HepG2 (cell line): ENCODE data around the gene WDR86. TPM values are rescaled to one million over a fixed set of nuclear protein-coding genes. Genes with fewer than 3 reads are reported as not detected.

Source experiments
- ATF6 ChIP-seq: sonication (generic); formaldehyde crosslinking; conservative IDR thresholded peaks from 2 replicates; pipeline ENCODE4 v1.4.0; 2020; ENCODE audit warnings: missing genetic modification reagents
- DMTF1 ChIP-seq: sonication (generic); formaldehyde crosslinking; IDR thresholded peaks from 2 replicates; pipeline ENCODE4 v1.4.0; 2020; ENCODE audit warnings: mild to moderate bottlenecking, missing genetic modification reagents
- ISL2 ChIP-seq: sonication (generic); formaldehyde crosslinking; IDR thresholded peaks from 2 replicates; pipeline ENCODE4 v1.5.0; 2020; ENCODE audit warnings: missing genetic modification reagents
- NCOR1 ChIP-seq: fragments of 200-600 bp; sonication (generic); IDR thresholded peaks from 2 replicates; pipeline ENCODE4 v1.7.0; 2017; ENCODE audit warnings: antibody characterized with exemption, low read length, borderline replicate concordance
- RFX5 ChIP-seq: IDR thresholded peaks from 2 replicates; pipeline ENCODE4 v1.6.1; 2011; ENCODE audit warnings: low read depth, low read length, improper control_type of control experiment
- ZBTB39 ChIP-seq: sonication (generic); formaldehyde crosslinking; IDR thresholded peaks from 2 replicates; pipeline ENCODE4 v1.5.0; 2020; ENCODE audit warnings: missing genetic modification reagents
- ZBTB4 ChIP-seq: sonication (generic); formaldehyde crosslinking; IDR thresholded peaks from 2 replicates; pipeline ENCODE4 v1.4.0; 2020; ENCODE audit warnings: missing genetic modification reagents, mild to moderate bottlenecking, borderline replicate concordance
- ZMYM2 ChIP-seq: sonication (generic); formaldehyde crosslinking; IDR thresholded peaks from 2 replicates; pipeline ENCODE4 v1.8.0; 2022; ENCODE audit warnings: mild to moderate bottlenecking, missing genetic modification reagents
- ZNF567 ChIP-seq: sonication (generic); formaldehyde crosslinking; IDR thresholded peaks from 2 replicates; pipeline ENCODE4 v1.8.1; 2023; ENCODE audit warnings: mild to moderate bottlenecking, missing genetic modification reagents, borderline replicate concordance
- ZNF710 ChIP-seq: sonication (generic); formaldehyde crosslinking; IDR thresholded peaks from 2 replicates; pipeline ENCODE4 v1.5.0; 2020; ENCODE audit warnings: mild to moderate bottlenecking, missing genetic modification reagents, borderline replicate concordance
- ZSCAN29 ChIP-seq: sonication (generic); formaldehyde crosslinking; conservative IDR thresholded peaks from 2 replicates; pipeline ENCODE4 v1.4.0; 2020; ENCODE audit warnings: mild to moderate bottlenecking, missing genetic modification reagents
- polyA plus RNA-seq, 8 experiments: library from polyadenylated mRNA; depleted of rRNA in 3 of 8; stranded (reverse) in 7 of 8; unstranded in 1 of 8; fragments of >200 nt; fragmentation: Illumina TruSeq in 4 of 8; extraction: Trizol in 4 of 8; gene quantifications; 2 replicates each; pipeline versions ENCODE4 v1.2.1 to v1.2.3, GENCODE V29; 2011 to 2016; ENCODE audit warnings: low read depth in 4 of 8, missing spikeins in 1 of 8, mixed read lengths in 1 of 8; ENCODE audit not compliant: insufficient read depth in 1 of 8
- total RNA-seq, 5 experiments: library from RNA; depleted of rRNA; stranded (reverse); fragments of >200 nt; fragmentation: Illumina TruSeq; extraction: Trizol; gene quantifications; 2 replicates each; pipeline ENCODE4 v1.2.3, GENCODE V29; 2016; ENCODE audit warnings: low read depth in 1 of 5

Gene WDR86
- total and polyA plus RNA-seq, 2 of the 13 experiments (the other 11 are each of a cell fraction or from before 2014, with no cell fraction given), result 0.11 to 2.9 TPM

GRCh38 chr7:151339651-151340382 lies 70.0 kb downstream of the WDR86 start (continued):
- no peak for TF ChIP-seq DMTF1
- no peak for TF ChIP-seq ISL2 (CRISPR knock-in tag)
- TF ChIP-seq ZNF710 (CRISPR knock-in tag), result no peak
- TF ChIP-seq NCOR1, result peak; percentile 41; the same call in 1 of the 2 replicates
- no peak for TF ChIP-seq ZSCAN29 (CRISPR knock-in tag)
- no peak for TF ChIP-seq ZMYM2 (CRISPR knock-in tag)
- no peak for TF ChIP-seq ZBTB4 (CRISPR knock-in tag)
- no peak for TF ChIP-seq ZBTB39 (CRISPR knock-in tag)
- TF ChIP-seq ATF6 (CRISPR knock-in tag), result no peak
- TF ChIP-seq ZNF567 (CRISPR knock-in tag), result no peak
- TF ChIP-seq RFX5, result no peak
